ENCODE measurements around the gene ZNF474.

Gene ZNF474

GRCh38 chr5:122180863-122181548, 51.7 kb downstream of the ZNF474 start:
- Histone ChIP-seq H3K4me3 (replicated peaks; ENCODE audit: insufficient read depth, low read length) (no peak overlapping the region), H3K27me3 (ENCODE audit: insufficient read depth, poor library complexity, severe bottlenecking) (no peaks in the 10 kb centered on the region), H3K27ac (replicated peaks) (no peak overlapping the region)
- TF ChIP-seq, protein P1, sequence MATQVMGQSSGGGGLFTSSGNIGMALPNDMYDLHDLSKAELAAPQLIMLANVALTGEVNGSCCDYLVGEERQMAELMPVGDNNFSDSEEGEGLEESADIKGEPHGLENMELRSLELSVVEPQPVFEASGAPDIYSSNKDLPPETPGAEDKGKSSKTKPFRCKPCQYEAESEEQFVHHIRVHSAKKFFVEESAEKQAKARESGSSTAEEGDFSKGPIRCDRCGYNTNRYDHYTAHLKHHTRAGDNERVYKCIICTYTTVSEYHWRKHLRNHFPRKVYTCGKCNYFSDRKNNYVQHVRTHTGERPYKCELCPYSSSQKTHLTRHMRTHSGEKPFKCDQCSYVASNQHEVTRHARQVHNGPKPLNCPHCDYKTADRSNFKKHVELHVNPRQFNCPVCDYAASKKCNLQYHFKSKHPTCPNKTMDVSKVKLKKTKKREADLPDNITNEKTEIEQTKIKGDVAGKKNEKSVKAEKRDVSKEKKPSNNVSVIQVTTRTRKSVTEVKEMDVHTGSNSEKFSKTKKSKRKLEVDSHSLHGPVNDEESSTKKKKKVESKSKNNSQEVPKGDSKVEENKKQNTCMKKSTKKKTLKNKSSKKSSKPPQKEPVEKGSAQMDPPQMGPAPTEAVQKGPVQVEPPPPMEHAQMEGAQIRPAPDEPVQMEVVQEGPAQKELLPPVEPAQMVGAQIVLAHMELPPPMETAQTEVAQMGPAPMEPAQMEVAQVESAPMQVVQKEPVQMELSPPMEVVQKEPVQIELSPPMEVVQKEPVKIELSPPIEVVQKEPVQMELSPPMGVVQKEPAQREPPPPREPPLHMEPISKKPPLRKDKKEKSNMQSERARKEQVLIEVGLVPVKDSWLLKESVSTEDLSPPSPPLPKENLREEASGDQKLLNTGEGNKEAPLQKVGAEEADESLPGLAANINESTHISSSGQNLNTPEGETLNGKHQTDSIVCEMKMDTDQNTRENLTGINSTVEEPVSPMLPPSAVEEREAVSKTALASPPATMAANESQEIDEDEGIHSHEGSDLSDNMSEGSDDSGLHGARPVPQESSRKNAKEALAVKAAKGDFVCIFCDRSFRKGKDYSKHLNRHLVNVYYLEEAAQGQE (IDR thresholded peaks at IDR 0.05; ENCODE audit: insufficient replicate concordance, low read depth): no peak
- TF ChIP-seq POLR2AphosphoS5 (IDR thresholded peaks at IDR 0.05; ENCODE audit: low read depth) (no peak), GABPA (IDR thresholded peaks at IDR 0.05; ENCODE audit: low read depth) (no peak), SPI1 (IDR thresholded peaks at IDR 0.05; ENCODE audit: borderline replicate concordance, low read depth) (no peak)
- TF ChIP-seq, protein P2, sequence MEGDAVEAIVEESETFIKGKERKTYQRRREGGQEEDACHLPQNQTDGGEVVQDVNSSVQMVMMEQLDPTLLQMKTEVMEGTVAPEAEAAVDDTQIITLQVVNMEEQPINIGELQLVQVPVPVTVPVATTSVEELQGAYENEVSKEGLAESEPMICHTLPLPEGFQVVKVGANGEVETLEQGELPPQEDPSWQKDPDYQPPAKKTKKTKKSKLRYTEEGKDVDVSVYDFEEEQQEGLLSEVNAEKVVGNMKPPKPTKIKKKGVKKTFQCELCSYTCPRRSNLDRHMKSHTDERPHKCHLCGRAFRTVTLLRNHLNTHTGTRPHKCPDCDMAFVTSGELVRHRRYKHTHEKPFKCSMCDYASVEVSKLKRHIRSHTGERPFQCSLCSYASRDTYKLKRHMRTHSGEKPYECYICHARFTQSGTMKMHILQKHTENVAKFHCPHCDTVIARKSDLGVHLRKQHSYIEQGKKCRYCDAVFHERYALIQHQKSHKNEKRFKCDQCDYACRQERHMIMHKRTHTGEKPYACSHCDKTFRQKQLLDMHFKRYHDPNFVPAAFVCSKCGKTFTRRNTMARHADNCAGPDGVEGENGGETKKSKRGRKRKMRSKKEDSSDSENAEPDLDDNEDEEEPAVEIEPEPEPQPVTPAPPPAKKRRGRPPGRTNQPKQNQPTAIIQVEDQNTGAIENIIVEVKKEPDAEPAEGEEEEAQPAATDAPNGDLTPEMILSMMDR (IDR thresholded peaks at IDR 0.05; ENCODE audit: insufficient read depth, low read length): no peak
- no peak for DNase-seq (ENCODE audit: low read depth in 1 of 2, low spot score in 1 of 2)

GRCh38 chr5:122181863-122182262, 52.5 kb downstream of the ZNF474 start:
- Histone ChIP-seq H3K27ac (replicated peaks) (no peak overlapping the region), H3K4me3 (replicated peaks; ENCODE audit: insufficient read depth, low read length) (no peak overlapping the region), H3K27me3 (ENCODE audit: insufficient read depth, poor library complexity, severe bottlenecking) (no peaks in the 10 kb centered on the region)
- DNase-seq (ENCODE audit: low read depth in 1 of 2, low spot score in 1 of 2): no peak
- TF ChIP-seq POLR2AphosphoS5 (IDR thresholded peaks at IDR 0.05; ENCODE audit: low read depth): no peak
- no peak for TF ChIP-seq SPI1 (IDR thresholded peaks at IDR 0.05; ENCODE audit: borderline replicate concordance, low read depth)

DNA sequence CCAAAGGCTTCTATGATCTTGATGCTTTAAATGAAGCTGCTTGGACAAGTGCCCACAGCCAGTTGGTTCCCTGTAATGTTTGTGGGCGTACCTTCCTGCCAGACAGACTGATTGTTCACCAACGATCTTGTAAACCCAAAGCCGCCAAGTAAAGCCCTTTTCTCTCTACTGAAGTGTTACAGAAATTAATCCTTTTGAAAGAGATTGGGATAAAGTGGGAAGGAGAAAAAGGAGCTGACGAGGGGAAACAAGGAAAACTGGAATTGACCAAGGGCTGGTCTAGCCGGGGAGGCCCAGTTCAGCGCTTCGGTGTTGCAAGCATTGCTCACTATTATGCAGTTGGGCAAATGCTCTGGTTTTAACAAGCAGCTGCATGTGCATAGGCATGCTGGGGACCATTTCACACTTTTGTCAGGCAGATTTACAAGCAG, 53.2 kb downstream of the ZNF474 start:
- no peak overlapping the region for H3K4me3 ChIP-seq (replicated peaks; ENCODE audit: insufficient read depth, low read length)
- no peak overlapping the region for H3K27ac ChIP-seq (replicated peaks)

GRCh38 chr5:122183098-122183787, 53.9 kb downstream of the ZNF474 start:
- TF ChIP-seq, protein P2 (IDR thresholded peaks at IDR 0.05; ENCODE audit: insufficient read depth, low read length): no peak
- TF ChIP-seq GABPA (IDR thresholded peaks at IDR 0.05; ENCODE audit: low read depth) (no peak), POLR2AphosphoS5 (IDR thresholded peaks at IDR 0.05; ENCODE audit: low read depth) (no peak), SPI1 (IDR thresholded peaks at IDR 0.05; ENCODE audit: borderline replicate concordance, low read depth) (no peak)
- TF ChIP-seq, protein P1 (IDR thresholded peaks at IDR 0.05; ENCODE audit: insufficient replicate concordance, low read depth): no peak

More for the DNA sequence above, 53.2 kb downstream of the ZNF474 start:
- no peak for DNase-seq (ENCODE audit: low read depth in 1 of 2, low spot score in 1 of 2)
- H3K27me3 ChIP-seq (ENCODE audit: insufficient read depth, poor library complexity, severe bottlenecking): no peaks in the 10 kb centered on the region
- TF ChIP-seq, protein P1 (IDR thresholded peaks at IDR 0.05; ENCODE audit: insufficient replicate concordance, low read depth): no peak

More at GRCh38 chr5:122183098-122183787, 53.9 kb downstream of the ZNF474 start:
- no peak for DNase-seq (ENCODE audit: low read depth in 1 of 2, low spot score in 1 of 2)
- H3K27ac ChIP-seq (replicated peaks): no peak overlapping the region
- H3K4me3 ChIP-seq (replicated peaks; ENCODE audit: insufficient read depth, low read length): no peak overlapping the region
- no peaks in the 10 kb centered on the region for H3K27me3 ChIP-seq (ENCODE audit: insufficient read depth, poor library complexity, severe bottlenecking)
